Measurements from ENCODE around the gene ANGPTL7. TPM values are rescaled to one million over a fixed set of nuclear protein-coding genes. Genes with fewer than 3 reads are reported as not detected.

ANGPTL7 gene
- total and polyA plus RNA-seq, 10 of the 15 experiments (the other 5 are each of a cell fraction or from before 2014, with no cell fraction given) = 0.09 TPM; not detected in 9

GRCh38 chr1:11187494-11187893 lies 1.7 kb upstream of the ANGPTL7 start (continued):
- no peak for TF ChIP-seq MAX (IDR thresholded peaks at IDR 0.05; ENCODE audit: low read depth, low read length)
- no peak for TF ChIP-seq E4F1 (IDR thresholded peaks at IDR 0.05; ENCODE audit: borderline replicate concordance, partially characterized antibody)
- TF ChIP-seq NR2C2 (IDR thresholded peaks at IDR 0.05; ENCODE audit: borderline replicate concordance, control insufficient read depth, insufficient read length, low read depth) = no peak
- no peak for TF ChIP-seq ZBTB33 (IDR thresholded peaks at IDR 0.05)
- no peak for TF ChIP-seq ZNF592 (IDR thresholded peaks at IDR 0.05)
- no peak for TF ChIP-seq ZNF687 (IDR thresholded peaks at IDR 0.05)
- TF ChIP-seq SRF (IDR thresholded peaks at IDR 0.05; ENCODE audit: low read depth in 2 of 2, low read length in 2 of 2) = no peak
- TF ChIP-seq BMI1 (IDR thresholded peaks at IDR 0.05; ENCODE audit: borderline replicate concordance) = no peak
- TF ChIP-seq EZH2 (IDR thresholded peaks at IDR 0.05; ENCODE audit: borderline replicate concordance, control insufficient read depth, low read depth, low read length) = no peak

All from GM12878 (cell line).